Vagina (tissue), 2 donors: Measurements from ENCODE around the gene CENPM.

Experiments
- CTCF ChIP-seq, 3 experiments: fragments of 450-650 bp in 2 of 3; fragments of 200-600 bp in 1 of 3; sonication (generic) in 1 of 3; IDR thresholded peaks; one replicate each; pipeline ENCODE4 v1.5.1; 2017 to 2019; ENCODE audit warnings: antibody characterized with exemption in 3 of 3, mild to moderate bottlenecking in 2 of 3, moderate library complexity in 2 of 3
- POLR2A ChIP-seq, 2 donors: fragments of 450-650 bp; IDR thresholded peaks; one replicate each; pipeline ENCODE4 v1.6.1; 2017; ENCODE audit warnings: antibody characterized with exemption in 2 of 2, mild to moderate bottlenecking in 2 of 2, moderate library complexity in 2 of 2
- POLR2AphosphoS5 ChIP-seq, 2 donors: sonication (generic); formaldehyde crosslinking; IDR thresholded peaks; one replicate each; pipeline ENCODE4 v1.9.0; 2017; ENCODE audit warnings: antibody characterized with exemption in 2 of 2, mild to moderate bottlenecking in 2 of 2, low read depth in 1 of 2; ENCODE audit not compliant: insufficient read depth in 1 of 2

DNA sequence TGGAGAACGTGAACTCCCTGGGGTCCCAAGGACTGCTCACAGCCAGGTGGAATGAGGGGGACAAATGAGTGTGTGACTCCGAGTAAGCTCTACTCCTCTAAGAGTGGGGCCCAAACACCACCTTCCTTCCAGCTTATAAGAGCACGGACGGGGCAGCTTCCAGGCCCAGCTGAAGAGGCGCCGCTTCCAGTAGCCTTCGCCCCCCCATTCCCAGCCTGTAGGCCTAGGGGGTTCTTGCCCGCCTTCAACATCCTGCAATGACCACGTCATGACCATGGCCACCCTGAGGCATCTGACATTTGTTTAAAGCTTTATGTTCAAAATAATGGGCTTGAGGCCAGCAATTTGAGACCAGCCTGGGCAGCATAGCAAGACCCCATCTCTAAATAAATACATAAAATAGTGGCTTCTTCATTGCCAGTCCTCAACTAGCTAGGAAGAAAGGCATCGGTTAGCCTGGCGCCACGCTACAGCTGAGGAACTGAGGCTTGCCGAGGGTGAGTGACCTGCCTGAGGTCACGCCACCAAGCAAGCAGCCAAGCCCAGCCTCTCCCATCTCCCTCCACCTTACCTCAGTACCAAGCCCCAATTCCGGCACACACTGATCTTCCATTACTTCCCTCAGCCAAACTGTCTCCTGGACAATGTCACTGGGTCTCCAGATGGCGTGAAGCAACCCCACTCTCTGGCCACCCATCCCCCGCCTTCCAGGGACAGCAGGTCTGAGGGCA is 12.5 kb downstream of the CENPM start:
- TF ChIP-seq CTCF (IDR thresholded peaks at IDR 0.05) = no peak
- TF ChIP-seq POLR2A (IDR thresholded peaks at IDR 0.05) = no peak
- TF ChIP-seq POLR2AphosphoS5 (IDR thresholded peaks at IDR 0.05; ENCODE audit: insufficient read depth in 1 of 2, low read depth in 1 of 2) = no peak
